Activated T-cell treated with anti-CD3 and anti-CD28 coated beads, Interleukin-2, amount 50 U/mL, for 24 hours (primary cell): ENCODE data around the gene EDN2.

ENCODE experiments used
- DNase-seq: peaks from one replicate; pipeline ENCODE4 v3.0.0-alpha.2; 2020
- H3K27ac Mint-ChIP-seq: 2 replicates; pipeline ENCODE4 v1.8.0; 2020; ENCODE audit warnings: mild to moderate bottlenecking, mixed read lengths
- H3K27me3 Mint-ChIP-seq: 2 replicates; pipeline ENCODE4 v1.8.0; 2020; ENCODE audit warnings: mixed read lengths
- H3K36me3 Mint-ChIP-seq: 2 replicates; pipeline ENCODE4 v1.8.0; 2020; ENCODE audit warnings: low read depth, mixed read lengths
- H3K4me1 Mint-ChIP-seq: 2 replicates; pipeline ENCODE4 v1.8.0; 2020; ENCODE audit warnings: low read depth, mixed read lengths
- H3K4me3 Mint-ChIP-seq: 2 replicates; pipeline ENCODE4 v1.8.0; 2020; ENCODE audit warnings: mild to moderate bottlenecking, moderate library complexity, mixed read lengths
- H3K9me3 Mint-ChIP-seq: 2 replicates; pipeline ENCODE4 v1.8.0; 2020; ENCODE audit warnings: mixed read lengths

EDN2 gene

DNA sequence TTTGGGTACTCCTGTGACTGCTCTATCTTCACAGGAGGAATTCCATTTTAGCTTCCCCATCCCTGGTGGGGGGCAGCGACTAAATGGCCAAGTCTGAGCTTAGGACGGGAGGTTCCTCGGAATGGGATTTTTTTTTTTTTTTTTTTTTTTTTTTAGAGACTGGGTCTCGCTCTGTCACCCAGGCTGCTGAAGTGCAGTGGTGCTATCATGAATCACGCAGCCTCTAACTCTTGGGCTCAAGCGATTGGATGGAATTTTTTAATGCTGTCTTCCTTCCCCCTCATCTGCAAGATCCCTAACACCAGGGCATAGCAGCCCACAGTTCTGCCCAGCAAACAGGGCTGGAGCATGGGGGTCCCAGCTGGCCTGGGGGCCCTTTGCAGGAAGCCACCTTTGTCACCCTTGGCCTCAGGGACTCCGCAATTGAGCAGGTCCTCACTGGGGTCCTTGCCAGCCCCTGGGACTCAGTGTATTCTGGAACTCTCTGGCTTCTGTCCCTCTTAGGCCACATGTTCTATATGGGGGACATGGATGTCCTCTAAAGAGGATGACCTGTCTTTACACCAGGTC lies 13.1 kb upstream of the EDN2 start:
- Mint-ChIP-seq H3K36me3 (no peaks in the 10 kb centered on the region), H3K4me3 (no peak overlapping the region), H3K9me3 (no peaks in the 10 kb centered on the region), H3K27me3 (peaks cover 26% of the 10 kb centered on the region), H3K4me1 (peaks cover 7% of the 10 kb centered on the region), H3K27ac (no peak overlapping the region)
- DNase-seq, result no peak

DNA sequence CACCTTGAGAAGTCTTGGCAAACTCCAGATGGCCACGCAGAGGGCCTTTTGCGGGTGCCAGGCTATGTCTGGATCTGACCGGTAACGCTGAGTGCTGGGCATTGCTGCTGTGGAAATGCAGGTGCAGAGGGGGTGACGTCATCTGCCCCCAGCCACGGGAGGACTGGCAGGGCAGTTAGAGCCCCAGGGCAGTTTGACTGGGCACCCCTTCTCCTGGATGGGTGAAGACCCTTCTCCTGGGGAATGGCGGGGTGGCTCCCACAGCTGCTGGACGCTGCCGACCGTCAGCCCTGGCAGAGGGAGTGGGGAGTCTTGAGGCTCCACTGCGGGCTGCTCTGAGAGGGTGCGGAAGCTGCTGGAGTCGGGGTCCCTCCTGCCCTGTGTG lies 12.6 kb upstream of the EDN2 start:
- H3K4me1 Mint-ChIP-seq, result peaks cover 7% of the 10 kb centered on the region
- no peaks in the 10 kb centered on the region for H3K36me3 Mint-ChIP-seq
- H3K9me3 Mint-ChIP-seq, result no peaks in the 10 kb centered on the region
- DNase-seq, result no peak
- H3K27ac Mint-ChIP-seq, result no peak overlapping the region
- no peak overlapping the region for H3K4me3 Mint-ChIP-seq
- peaks cover 26% of the 10 kb centered on the region for H3K27me3 Mint-ChIP-seq

DNA sequence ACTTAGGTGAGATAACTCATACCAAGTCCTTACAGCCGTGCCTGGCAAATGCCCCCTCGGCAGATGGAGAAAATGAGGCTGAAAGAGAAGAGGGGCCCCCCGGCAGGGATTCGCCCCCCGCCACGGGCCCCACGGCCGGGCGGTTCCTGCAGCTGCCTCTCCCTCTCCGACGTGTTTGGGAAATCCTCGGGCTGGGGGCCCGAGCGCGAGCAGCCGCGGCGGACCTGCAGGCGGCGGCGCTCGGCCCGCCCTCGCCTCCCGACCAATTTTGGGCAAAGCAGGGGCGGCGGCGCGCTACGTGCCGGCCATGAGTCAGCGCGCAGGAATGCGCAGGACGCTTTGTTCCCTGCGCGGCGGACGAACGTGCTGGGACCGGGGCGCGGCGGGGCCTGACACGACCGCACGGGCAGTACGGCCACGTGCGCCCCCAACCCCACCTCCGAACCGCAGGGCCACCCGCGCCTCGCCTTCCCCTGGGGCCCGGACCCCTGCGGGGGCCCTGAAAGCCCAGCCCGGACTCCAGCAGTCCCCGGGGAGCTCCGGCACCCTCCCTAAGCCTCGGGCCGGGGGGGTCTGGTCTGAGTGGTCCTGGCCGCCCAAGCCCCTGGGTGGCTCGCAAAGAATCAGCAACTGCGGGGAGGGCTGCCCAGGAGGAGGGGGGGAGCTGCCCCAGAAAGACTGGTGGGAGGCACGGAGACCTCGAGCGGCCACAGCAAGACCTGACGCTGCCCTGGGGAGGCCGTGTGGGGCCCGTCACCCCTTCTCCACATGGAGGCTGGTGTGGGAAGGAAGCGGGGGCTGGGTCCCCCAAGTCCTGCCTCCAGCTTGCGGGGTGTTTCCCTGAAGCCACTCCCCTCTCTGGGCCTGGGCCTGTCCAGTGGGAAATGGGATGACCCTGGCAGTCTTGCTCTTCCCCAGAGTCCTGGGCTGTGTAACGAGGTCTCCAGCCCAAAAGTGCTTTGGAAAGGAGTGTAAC lies 11.9 kb upstream of the EDN2 start:
- peaks cover 26% of the 10 kb centered on the region for H3K27me3 Mint-ChIP-seq

DNA sequence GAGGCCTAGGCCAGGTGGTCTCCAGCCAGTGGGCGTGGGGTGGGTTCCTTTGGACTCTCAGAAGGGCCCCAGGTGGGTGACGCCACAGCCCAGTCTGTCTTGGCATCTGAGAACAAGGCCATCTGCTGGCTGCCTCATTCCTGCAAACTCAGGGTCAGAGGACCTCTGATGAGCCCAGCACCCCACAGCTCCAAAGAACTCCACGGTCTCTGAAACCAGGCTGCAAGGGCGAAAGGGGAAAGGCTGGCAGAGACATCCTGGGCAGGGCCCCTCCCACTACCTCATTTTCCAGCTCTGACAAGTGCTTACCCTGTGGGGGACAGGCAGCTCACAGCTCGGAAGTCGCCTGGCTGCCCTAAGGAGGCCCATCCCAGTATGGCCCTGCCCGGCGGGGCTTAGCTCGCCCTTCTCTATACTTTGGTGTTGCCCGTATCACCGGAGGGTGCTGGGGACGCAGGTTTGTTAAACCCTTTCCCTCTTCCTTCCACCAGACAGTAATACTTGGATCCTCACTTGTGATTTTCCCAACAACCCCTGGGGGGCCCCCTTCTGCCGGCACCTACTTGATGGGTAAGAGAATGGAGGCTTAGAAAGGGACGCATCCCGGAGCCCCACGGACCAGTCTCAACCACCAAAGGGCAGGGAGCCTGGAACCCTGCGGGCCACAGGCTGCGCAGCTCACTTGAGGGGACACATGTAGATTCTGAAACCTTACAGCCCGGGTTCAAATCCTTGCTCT lies 10.9 kb upstream of the EDN2 start:
- Mint-ChIP-seq H3K27me3 (peaks cover 26% of the 10 kb centered on the region), H3K4me3 (peak overlapping the region; percentile 52), H3K36me3 (no peaks in the 10 kb centered on the region), H3K9me3 (no peaks in the 10 kb centered on the region), H3K27ac (no peak overlapping the region), H3K4me1 (peaks cover 7% of the 10 kb centered on the region)
- DNase-seq, result no peak

More for the DNA sequence above, 11.9 kb upstream of the EDN2 start:
- H3K36me3 Mint-ChIP-seq, result no peaks in the 10 kb centered on the region
- H3K27ac Mint-ChIP-seq, result no peak overlapping the region
- peaks cover 7% of the 10 kb centered on the region for H3K4me1 Mint-ChIP-seq
- H3K9me3 Mint-ChIP-seq, result no peaks in the 10 kb centered on the region
- peak; percentile 67 for DNase-seq
- no peak overlapping the region for H3K4me3 Mint-ChIP-seq

DNA sequence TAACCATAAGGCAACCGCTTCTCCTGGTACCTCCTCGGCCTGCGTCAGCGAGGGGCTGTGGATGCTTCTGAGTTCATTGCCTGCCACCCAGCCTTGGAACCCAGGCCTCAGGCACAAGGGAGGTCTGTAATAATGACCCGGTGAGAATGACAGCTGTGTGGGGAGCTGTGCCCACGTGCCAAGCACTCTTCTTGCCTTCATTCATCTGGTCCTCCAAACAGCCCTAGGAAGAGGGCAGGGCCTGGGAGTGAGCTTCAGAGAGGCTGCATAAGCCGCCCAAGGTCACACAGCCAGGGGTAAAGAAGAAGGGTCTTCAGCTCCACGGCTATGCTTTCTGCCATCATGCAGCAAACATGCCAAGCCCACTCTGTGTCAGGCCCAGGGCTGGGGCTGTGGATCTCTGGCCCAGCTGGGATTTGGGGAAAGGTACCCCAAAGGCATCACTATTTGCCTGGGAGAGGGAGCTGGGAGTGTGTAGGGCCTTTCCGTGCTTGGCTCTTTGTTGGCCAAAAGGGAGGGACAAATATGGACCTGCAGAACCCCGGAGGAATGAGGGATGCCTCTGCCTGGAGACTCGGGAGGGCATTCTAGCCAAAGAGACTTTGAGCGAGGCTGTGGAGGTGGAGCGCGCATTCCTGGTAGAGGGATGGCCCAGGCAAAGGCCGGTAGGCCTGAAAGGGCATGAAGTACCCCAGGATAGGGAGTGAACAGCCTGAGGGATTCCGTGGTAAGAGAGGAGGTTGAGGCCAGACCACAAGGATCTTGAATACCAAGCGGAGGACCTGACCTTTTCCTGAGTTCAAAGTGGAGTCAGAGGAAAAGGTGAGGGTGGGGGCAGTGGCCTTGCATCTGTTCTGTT lies 10.1 kb upstream of the EDN2 start:
- no peaks in the 10 kb centered on the region for H3K9me3 Mint-ChIP-seq
- no peak for DNase-seq
- no peaks in the 10 kb centered on the region for H3K36me3 Mint-ChIP-seq

DNA sequence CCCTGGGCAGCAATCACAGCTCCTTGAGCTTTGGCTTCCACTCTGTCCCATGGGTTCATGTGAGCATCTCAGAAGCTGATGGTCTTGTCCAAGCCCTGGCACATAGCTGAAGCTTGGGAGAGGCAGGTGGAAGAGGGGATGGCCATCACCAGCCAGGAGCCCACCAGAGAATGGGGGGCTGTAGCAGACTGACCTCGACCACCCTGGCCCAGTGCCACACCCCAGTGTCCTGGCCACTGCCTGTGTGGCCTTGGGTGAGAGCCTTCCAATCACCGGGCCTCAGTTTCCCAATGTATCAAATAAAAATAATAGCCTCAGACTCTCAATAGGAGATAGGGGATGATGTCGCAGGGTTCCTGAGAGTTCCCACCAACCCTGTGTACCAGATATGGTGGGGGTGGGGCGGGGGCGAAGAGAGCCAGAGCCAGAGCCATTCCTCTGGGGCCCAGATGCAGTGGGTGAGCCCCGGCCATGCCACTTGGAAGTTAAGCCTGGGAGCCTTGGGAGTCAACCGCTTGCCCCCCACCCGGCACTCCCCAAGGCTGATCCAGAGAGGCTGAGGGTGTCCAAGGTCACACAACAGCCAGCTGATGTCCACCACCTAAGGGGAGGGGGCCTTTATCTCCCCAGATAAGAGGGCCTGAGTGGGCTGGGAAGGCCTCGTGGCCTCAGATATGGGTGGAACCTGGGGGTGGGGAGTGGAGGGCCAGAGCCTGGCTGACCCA lies 9.3 kb upstream of the EDN2 start:
- H3K27ac Mint-ChIP-seq, result no peak overlapping the region
- no peak for DNase-seq
- no peaks in the 10 kb centered on the region for H3K36me3 Mint-ChIP-seq
- no peaks in the 10 kb centered on the region for H3K9me3 Mint-ChIP-seq
- H3K4me3 Mint-ChIP-seq, result no peak overlapping the region
- H3K27me3 Mint-ChIP-seq, result peaks cover 26% of the 10 kb centered on the region
- H3K4me1 Mint-ChIP-seq, result peaks cover 7% of the 10 kb centered on the region

More for the DNA sequence above, 10.1 kb upstream of the EDN2 start:
- H3K4me1 Mint-ChIP-seq, result peaks cover 7% of the 10 kb centered on the region
- no peak overlapping the region for H3K4me3 Mint-ChIP-seq
- H3K27me3 Mint-ChIP-seq, result peaks cover 26% of the 10 kb centered on the region
- no peak overlapping the region for H3K27ac Mint-ChIP-seq

DNA sequence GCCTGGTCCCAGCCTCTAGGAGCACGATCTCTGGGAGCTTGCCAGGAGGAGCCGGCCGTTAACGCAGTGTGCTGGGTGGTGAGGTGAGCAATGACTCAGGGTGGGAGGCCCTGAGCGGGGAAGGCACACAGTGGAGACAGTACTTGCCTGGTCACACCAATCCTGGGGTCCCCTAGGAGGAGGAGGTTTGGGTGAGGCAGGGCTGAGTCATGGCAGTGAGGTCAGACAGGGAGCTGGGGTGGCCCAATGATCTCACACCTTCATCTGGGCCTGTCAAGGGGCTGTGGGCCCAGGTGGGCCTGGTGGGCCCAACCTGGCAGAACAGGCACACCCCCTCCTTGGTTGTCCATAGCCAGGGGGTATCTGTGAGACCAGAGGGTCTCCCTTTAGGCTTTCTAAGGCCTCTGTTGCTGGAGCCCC lies 8.6 kb upstream of the EDN2 start:
- H3K4me1 Mint-ChIP-seq, result peaks cover 7% of the 10 kb centered on the region
- no peak for DNase-seq
- no peak overlapping the region for H3K4me3 Mint-ChIP-seq
- no peaks in the 10 kb centered on the region for H3K9me3 Mint-ChIP-seq
- H3K36me3 Mint-ChIP-seq, result no peaks in the 10 kb centered on the region
- H3K27me3 Mint-ChIP-seq, result peaks cover 27% of the 10 kb centered on the region
- no peak overlapping the region for H3K27ac Mint-ChIP-seq

DNA sequence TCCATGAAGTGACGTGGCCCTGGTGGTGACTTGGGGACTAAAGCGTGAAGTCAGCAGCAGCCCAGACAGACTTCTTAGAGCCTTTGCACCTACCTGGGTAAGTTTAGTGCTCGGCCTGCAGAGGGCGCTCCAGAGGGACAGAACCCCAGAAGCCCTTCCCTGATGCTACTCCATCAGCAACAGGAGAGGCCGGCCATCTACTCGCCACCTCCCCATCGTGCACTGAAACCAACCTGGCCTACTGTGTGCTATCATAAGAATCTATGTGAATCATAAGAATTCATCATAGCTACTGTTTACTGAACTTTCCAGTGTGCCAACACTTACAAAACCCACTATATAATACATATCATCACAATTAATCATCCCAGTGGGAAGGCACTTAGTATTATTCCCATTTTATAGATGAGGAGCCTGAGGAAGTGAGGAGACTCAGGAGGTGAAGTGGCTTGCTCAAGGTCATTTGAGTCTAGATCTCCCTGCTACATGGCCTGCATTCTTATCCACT lies 7.9 kb upstream of the EDN2 start:
- H3K36me3 Mint-ChIP-seq, result no peaks in the 10 kb centered on the region
- no peak overlapping the region for H3K4me3 Mint-ChIP-seq
- H3K4me1 Mint-ChIP-seq, result peaks cover 9% of the 10 kb centered on the region
- DNase-seq, result peak; percentile 66
- peaks cover 32% of the 10 kb centered on the region for H3K27me3 Mint-ChIP-seq
- H3K9me3 Mint-ChIP-seq, result no peaks in the 10 kb centered on the region
- no peak overlapping the region for H3K27ac Mint-ChIP-seq

DNA sequence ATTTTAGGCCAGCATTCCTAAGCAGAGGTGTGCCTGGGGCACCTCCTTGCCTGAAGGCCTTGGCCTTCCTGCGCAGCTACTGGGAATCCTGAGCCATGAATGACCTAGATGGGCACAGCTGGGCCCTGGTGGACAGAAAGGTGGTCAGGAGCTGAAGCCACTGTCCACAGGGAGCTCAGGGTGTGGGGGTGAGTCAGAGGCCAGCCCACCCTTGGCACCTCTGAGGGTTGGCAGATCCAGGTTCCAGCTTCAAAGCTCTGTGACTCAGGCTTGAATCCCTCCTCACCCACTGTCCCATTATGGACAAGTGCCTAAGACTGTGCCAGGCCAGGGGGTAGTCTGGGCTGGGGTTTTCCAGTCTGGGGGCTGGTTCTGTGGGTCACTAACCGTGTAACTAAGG lies 6.4 kb upstream of the EDN2 start:
- Mint-ChIP-seq H3K4me1 (peaks cover 20% of the 10 kb centered on the region), H3K27me3 (peaks cover 38% of the 10 kb centered on the region), H3K27ac (no peak overlapping the region), H3K9me3 (no peaks in the 10 kb centered on the region), H3K4me3 (no peak overlapping the region), H3K36me3 (no peaks in the 10 kb centered on the region)
- no peak for DNase-seq

DNA sequence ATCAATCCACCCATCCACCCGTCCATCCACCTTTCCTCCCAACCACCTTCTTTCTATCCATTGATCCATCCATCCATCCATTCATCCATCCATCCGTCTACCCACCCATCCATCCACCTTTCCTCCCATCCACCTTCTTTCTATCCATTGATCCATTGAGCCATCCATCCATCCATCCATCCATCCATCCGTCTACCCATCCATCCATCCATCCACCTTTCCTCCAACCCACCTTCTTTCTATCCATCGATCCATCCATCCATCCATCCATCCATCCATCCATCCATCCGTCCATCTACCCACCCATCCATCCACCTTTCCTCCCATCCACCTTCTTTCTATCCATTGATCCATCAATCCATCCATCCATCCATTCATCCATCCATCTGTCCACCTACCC lies 5.1 kb upstream of the EDN2 start:
- H3K4me3 Mint-ChIP-seq, result no peak overlapping the region
- H3K27me3 Mint-ChIP-seq, result peaks cover 28% of the 10 kb centered on the region

DNA sequence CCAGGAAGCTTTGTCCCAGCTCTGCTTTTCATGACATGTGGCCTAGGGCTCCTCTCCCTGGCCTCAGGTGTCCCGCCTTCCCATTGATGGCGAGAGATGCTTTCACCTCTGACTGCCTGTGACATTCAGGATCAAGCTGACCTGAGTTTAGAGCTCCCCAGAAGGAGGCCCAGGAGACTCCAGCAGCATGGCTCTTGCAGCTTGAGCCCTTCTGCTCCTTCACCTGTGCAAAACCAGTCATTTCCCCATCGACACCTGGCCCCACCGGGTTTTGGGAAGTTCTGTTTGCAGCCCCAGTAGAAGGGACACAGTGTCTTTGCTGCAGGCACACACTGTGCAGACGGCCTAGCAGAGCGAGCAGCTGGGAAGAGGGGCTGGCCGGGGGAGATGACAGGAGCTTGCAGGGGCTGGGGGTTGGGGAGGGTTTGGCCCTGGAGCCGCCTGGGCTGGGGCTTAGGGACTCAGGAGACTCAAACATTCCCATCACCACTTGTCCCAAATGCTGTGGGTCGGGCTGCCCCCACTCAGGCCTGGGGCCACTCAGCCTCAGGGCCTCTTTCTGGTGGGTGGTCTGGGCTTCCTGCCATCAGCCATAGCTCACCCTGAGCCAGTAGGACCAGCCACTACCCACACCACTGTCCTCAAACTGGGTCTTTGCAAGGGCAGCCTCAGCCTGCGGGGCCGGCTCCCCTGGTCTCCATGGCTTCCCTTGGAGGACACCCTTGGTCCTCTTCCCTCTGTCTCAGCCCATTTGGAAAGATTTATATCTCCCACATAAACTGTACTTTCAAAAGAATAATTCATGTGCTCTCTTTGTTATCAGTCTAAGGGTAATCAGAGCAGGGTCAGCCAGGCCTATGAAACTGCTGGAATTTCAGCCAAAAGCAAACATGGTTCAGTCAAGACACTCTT lies 3.8 kb upstream of the EDN2 start:
- Mint-ChIP-seq H3K9me3 (no peaks in the 10 kb centered on the region), H3K27ac (no peak overlapping the region), H3K27me3 (peaks cover 29% of the 10 kb centered on the region), H3K4me3 (no peak overlapping the region), H3K4me1 (peaks cover 16% of the 10 kb centered on the region), H3K36me3 (no peaks in the 10 kb centered on the region)
- no peak for DNase-seq

More for the DNA sequence above, 5.1 kb upstream of the EDN2 start:
- no peak for DNase-seq
- no peaks in the 10 kb centered on the region for H3K9me3 Mint-ChIP-seq
- H3K36me3 Mint-ChIP-seq, result no peaks in the 10 kb centered on the region
- H3K4me1 Mint-ChIP-seq, result peaks cover 16% of the 10 kb centered on the region
- H3K27ac Mint-ChIP-seq, result no peak overlapping the region

DNA sequence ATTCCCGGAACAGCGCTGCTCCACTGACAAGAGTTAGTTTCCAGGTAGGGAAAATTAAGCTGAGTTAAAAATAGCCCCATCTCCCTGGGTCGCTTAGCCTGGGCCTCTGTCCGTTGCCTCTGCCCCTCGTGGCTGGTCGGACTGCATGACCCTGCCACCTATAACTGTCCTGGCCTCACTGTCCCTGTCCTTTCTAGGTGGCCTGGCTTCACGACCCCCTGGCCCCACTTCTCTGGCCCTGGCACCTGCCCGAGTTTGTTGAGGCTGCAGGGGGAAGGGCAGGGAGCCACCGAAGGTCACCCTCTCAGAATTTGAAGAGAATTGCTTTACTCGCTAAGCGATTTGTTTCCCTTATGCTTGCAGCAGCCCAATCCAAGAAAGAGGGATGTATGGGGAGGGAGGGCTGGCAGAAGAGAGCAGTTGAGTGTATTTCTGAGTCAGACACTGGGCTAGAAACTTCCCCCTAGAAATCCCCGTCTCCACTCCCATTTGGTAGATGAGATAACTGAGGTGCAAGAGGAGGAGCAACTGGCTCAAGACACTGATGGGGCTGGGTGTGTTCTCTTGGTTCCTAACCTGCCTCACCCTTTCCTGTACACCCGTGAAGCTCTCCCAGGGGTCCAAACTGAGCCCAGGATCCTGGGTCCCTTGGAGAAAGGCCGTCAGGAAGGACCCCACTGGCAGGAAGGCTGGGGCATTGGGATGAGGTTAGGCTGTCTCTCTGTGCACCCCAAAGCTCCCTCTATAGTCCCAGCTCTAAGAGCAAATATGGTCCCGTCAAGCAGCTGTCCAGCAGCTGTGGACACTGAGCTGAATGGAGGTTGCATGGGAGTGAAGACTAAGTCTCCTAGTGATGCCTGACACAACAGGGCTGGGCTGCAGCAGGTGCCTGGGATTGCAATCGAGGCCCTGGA lies 2.9 kb upstream of the EDN2 start:
- peaks cover 14% of the 10 kb centered on the region for H3K4me1 Mint-ChIP-seq
- no peak for DNase-seq
- peaks cover 29% of the 10 kb centered on the region for H3K27me3 Mint-ChIP-seq
- no peaks in the 10 kb centered on the region for H3K9me3 Mint-ChIP-seq
- H3K27ac Mint-ChIP-seq, result no peak overlapping the region
- H3K36me3 Mint-ChIP-seq, result no peaks in the 10 kb centered on the region
- no peak overlapping the region for H3K4me3 Mint-ChIP-seq
